ENCODE results near the gene GUCA2B.

GUCA2B gene

DNA sequence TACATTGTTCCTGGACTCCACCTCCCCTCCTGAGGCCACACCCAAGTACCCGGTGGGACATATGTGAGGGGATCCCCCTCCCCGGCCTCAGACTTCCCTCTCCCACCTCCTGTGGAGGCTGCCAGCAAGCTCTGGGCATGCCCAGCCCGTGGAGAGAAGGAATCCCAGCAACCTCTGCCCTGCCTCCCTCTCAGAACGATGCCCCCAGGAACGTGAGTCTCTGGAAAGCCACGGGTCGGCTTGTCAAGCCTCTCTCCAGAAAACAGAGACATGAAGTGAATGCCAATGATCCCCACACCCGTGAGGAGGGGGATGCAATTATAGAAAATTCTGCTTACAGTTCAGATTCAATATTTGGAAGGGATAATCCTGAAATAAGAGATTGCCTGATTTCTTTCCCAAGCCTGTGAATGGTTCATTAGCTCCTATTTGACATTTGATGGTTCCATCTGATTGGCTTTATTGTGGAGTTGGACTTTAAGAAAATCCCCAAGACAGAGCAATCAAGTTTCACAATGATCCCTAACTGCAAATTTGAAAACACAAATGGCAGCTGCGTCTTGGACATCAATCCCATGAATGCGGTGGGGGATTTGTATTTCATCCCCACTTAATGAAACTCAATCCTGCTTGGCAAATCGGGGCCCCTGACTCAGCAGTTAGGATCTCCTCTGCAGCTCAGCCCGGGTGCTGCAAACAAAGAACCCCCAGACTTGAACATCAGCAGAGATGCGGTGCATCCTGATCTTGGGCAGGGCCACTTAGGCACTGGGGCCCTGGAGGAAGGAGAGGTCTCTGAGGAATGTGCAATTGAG lies 9.1 kb upstream of the GUCA2B start:
- DNase-seq (ENCODE audit: low spot score), result no peak

- no peak for DNase-seq (ENCODE audit: low spot score)
Measured at GRCh38 chr1:42144711-42145388, 8.4 kb upstream of the GUCA2B start.

GRCh38 chr1:42145389-42145716 lies 7.9 kb upstream of the GUCA2B start:
- no peak for DNase-seq (ENCODE audit: low spot score)

DNA sequence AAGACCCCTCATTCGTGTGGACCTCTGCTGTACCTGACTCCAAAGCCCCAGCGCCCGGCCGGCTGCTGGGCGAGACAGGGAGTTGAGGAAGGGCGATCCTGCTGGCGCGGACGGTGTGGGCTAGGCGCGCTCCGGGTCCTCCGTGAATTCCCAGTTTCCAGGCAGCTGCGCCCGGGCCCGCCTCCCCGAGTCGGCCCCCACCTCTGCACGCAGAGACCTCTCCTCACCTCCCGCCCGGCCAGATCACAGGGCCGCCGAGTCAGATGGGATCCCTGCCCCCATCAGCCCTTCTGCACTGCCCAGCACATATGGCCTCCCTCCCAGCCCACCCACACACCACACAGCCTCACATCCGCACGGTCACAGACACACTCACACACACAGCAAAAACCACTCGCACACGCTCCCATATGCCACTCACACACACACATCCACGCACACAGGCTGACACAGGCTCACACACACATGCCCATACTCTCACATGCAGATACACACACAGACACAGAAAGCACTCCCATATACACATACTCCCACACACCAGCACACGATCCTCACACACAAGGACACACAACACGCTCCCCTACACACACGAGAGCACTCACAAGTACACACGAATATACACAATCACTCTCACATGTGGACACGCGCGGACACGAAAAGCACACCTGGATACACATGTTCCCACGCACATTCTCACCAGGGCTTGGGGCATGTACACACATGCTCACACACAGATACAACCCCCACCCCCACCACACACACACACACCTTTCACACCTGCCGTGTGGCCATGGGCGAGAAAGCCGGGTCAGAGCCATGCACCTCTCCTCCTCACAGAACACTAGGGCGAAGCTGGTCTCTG lies 7.2 kb upstream of the GUCA2B start:
- DNase-seq (ENCODE audit: low spot score), result no peak

DNA sequence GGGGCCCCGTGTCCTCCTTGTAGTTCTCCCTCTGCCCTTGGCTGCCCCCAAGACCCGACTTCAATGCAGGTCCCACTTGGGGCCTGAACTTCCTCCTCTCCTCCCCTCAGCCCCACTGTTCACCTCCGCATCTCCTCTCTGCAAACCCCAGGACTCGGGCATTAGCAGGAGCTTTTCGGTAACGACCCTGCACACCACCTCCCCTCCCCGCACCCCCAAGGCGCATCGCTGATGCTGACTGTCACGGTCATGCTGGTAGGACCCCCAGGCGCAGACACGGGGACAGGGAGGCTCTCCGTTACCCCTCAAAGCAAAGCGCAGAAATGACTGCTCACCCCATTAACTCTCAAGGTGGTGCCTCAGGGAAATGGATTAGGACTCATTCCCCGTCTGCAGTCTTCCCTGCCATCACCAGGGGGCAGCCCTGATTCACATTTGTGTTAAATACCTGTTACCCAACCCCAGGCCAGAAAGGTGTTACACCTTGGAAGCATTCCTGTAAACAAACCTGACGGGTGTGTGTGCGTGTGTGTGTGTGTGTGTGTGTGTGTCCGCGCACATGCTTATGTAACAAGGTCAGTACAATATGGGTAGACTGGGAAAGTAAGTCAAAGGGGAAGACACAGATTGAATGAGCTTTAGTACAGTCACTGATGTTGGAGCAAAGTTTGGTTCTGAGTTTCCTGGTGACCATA lies 6.4 kb upstream of the GUCA2B start:
- DNase-seq (ENCODE audit: low spot score), result peak; percentile 30

- no peak for DNase-seq (ENCODE audit: low spot score)
Measured at GRCh38 chr1:42148166-42148565, 5.0 kb upstream of the GUCA2B start.

GRCh38 chr1:42150651-42151050 lies 2.6 kb upstream of the GUCA2B start:
- no peak for DNase-seq (ENCODE audit: low spot score)

- no peak for DNase-seq (ENCODE audit: low spot score)
Measured at GRCh38 chr1:42152119-42152518, 1.1 kb upstream of the GUCA2B start.

DNA sequence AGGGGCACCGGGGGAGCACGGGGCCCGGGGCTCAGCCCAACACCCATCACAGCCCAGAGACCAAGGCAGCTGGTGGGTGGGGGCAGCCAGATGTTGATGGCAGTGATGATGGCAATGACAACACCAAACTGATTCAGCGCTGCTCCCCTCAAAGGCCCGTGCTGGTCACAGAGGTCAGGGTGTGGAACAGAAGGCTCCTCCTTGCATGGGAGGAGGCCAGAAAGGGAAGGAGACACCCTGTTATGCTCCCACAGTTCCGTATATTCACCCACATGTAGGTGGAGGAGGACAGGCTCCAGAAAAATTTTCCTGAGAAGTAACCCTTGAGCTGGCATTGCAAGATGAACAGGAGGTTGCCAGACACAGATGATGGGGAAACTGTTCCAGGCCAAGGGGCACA lies 414 bp downstream of the GUCA2B start:
- no peak for DNase-seq (ENCODE audit: low spot score)

DNA sequence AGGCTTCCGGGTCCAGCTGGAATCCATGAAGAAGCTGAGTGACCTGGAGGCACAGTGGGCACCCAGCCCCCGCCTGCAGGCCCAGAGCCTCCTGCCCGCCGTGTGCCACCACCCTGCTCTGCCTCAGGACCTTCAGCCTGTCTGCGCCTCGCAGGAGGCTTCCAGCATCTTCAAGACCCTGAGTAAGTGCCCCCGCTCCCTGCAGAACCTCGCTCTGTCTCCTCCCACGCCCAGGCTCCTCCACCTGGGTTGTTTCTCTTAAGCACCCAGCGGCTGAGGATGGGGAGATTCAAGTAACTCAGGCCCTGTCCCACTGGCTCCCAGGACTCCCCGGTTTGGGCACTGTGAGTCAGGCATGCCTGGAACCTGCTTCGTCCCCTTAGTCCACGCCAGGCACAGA lies 1.5 kb downstream of the GUCA2B start:
- DNase-seq (ENCODE audit: low spot score), result no peak

GRCh38 chr1:42155362-42155761 lies 2.2 kb downstream of the GUCA2B start:
- no peak for DNase-seq (ENCODE audit: low spot score)

DNA sequence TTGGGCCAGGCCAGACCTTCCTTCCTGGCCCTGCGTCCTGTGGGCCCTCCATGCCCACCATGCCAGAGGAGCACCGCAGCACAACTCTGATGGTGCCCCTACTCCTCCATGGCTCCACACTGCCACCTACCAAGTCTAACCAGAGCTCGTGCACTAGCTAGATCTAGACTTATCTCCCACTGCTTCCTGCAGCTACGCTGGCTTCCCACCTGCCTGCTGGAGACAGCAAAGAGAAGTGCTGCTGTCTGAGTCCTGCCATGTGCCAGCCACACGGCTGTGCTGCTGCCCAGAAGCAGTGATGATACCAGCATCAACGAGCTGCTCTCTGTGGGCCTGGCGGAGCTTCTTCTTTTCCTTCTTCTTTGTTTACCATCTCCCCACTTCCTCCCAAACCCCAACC lies 4.5 kb downstream of the GUCA2B start:
- DNase-seq (ENCODE audit: low spot score), result no peak

DNA sequence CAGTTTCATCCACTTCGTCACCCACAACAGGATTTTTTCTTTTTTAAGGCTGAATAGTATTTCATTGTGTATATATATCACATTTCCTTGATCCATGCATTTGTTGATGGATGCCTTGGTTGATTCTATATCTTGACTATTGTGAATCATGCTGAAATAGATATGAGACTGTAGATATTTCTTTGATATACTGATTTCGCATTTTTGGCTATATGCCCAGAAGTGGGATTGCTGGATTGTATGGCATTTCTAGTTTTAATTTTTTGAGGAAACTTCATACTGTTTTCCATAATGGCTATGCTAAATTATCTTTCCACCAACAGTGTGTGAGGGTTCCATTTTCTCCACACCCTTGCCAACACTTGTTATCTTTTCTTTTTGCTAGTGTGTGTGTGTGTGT lies 5.0 kb downstream of the GUCA2B start:
- DNase-seq (ENCODE audit: low spot score), result no peak

DNA sequence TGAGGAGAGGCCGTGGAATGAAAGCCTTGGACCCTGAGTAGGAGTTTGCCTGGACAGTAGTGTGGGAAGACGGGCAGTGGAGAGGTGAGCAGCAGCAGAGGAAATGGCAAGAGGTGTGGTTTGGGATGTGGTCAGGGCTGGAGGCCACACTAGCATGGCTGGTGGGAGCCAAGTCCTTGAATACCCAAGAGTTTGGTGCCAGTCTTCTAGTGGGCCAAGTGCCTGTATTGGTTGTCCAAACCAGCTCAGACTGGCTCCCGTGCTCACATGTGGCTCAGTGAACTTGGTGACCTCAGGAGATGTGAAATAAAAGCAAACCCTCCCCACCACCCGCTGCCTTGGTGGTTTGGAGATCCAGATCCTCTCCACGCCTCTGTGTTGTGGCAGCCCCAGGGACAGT lies 9.0 kb downstream of the GUCA2B start:
- no peak for DNase-seq (ENCODE audit: low spot score)

DNA sequence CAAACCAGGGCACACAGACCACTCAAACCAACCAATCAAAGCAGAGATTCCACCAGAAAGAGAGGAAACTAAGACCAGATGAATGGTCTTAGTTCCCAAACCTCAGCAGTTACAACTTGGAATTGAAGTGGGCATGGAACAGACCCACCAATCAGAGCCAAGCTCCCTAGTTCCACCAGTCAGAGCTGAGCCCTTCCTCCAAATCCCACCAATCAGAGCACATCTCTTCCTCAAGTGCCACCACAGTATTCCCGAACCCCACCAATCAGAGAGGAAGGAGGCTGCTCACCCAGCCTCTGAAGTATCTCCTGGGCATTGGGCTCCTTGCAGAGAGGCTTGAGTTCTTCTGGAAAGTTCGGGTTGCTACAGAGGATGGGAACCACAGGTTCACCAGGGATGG lies 9.9 kb downstream of the GUCA2B start:
- DNase-seq (ENCODE audit: low spot score), result no peak

- DNase-seq (ENCODE audit: low spot score), result no peak
Measured at GRCh38 chr1:42163536-42164503, 10.6 kb downstream of the GUCA2B start.

GRCh38 chr1:42164551-42165420 lies 11.6 kb downstream of the GUCA2B start, which contains the start of gene GUCA2A:
TSS of gene GUCA2A (minus strand) at chr1:42164745. CDS start at chr1:42164712, 33 bp downstream.
- DNase-seq (ENCODE audit: low spot score), result no peak

- no peak for DNase-seq (ENCODE audit: low spot score)
Measured at GRCh38 chr1:42165511-42166210, 12.5 kb downstream of the GUCA2B start.

All from putamen (tissue), 1 donor.